Stimulated activated CD4-positive, alpha-beta T cell treated with anti-CD3 and anti-CD28 coated beads, Interleukin-12 subunit alpha, Interleukin-12 subunit beta, amount 100 ng/mL, for 4 hours (primary cell): ENCODE results near the gene NEK3.
"Not testable (repeated sequence)": the region's sequence is repeated elsewhere in the genome, so short reads cannot be mapped to it uniquely, and the experiment has no call there.

ENCODE experiments used
- DNase-seq: peaks from one replicate; pipeline ENCODE4 v3.0.0-alpha.2; 2020

NEK3 gene

GRCh38 chr13:52159159-52159982, at the start of gene NEK3:
Gene NEK3 (minus strand): TSS chr13:52159597. CDS start chr13:52156191, 3,406 bp downstream.
- DNase-seq, result peak; percentile 48

- not testable (repeated sequence) for DNase-seq
These were observed 49.0 kb upstream of the NEK3 start for GRCh38 chr13:52208384-52208783.

- not testable (repeated sequence) for DNase-seq
These were observed 48.5 kb upstream of the NEK3 start for GRCh38 chr13:52207896-52208295.

- not testable (repeated sequence) for DNase-seq
These were observed 47.9 kb upstream of the NEK3 start for GRCh38 chr13:52207337-52207736.

GRCh38 chr13:52204546-52204945, 45.1 kb upstream of the NEK3 start:
- DNase-seq, result not testable (repeated sequence)

GRCh38 chr13:52203864-52204263, 44.5 kb upstream of the NEK3 start:
- not testable (repeated sequence) for DNase-seq

- not testable (repeated sequence) for DNase-seq
These were observed 43.1 kb upstream of the NEK3 start for GRCh38 chr13:52202506-52202905.

- not testable (repeated sequence) for DNase-seq
These were observed 42.2 kb upstream of the NEK3 start for GRCh38 chr13:52201439-52202193.

GRCh38 chr13:52195401-52195837, 36.0 kb upstream of the NEK3 start:
- DNase-seq, result peak; percentile 46

GRCh38 chr13:52194184-52194868, 34.9 kb upstream of the NEK3 start:
- peak; percentile 83 for DNase-seq

- not testable (repeated sequence) for DNase-seq
These were observed 34.3 kb upstream of the NEK3 start for GRCh38 chr13:52193587-52194183.

- not testable (repeated sequence) for DNase-seq
These were observed 28.2 kb upstream of the NEK3 start for GRCh38 chr13:52187424-52188187.

- DNase-seq, result no peak
These were observed 27.6 kb upstream of the NEK3 start for GRCh38 chr13:52187029-52187423.

- DNase-seq, result not testable (repeated sequence)
These were observed 22.0 kb upstream of the NEK3 start for GRCh38 chr13:52181316-52181954.

- DNase-seq, result no peak
These were observed 20.5 kb upstream of the NEK3 start for GRCh38 chr13:52179925-52180324.

GRCh38 chr13:52177276-52177675, 17.9 kb upstream of the NEK3 start:
- no peak for DNase-seq

GRCh38 chr13:52173970-52174369, 14.6 kb upstream of the NEK3 start:
- DNase-seq, result not testable (repeated sequence)

- no peak for DNase-seq
These were observed 14.0 kb upstream of the NEK3 start for GRCh38 chr13:52173373-52173772.

GRCh38 chr13:52171686-52172085, 12.3 kb upstream of the NEK3 start:
- DNase-seq, result not testable (repeated sequence)

- DNase-seq, result not testable (repeated sequence)
These were observed 11.5 kb upstream of the NEK3 start for GRCh38 chr13:52170828-52171391.

- DNase-seq, result no peak
These were observed 10.4 kb upstream of the NEK3 start for GRCh38 chr13:52169839-52170238.
